HepG2 (cell line): Measurements from ENCODE around the gene CELF2. TPM values are rescaled to one million over a fixed set of nuclear protein-coding genes. Genes with fewer than 3 reads are reported as not detected.

Experiments used
- ATAC-seq: fragments of 200-7000 bp; cut with Tn5 transposase; 3 replicates; pipeline ENCODE4 v1.9.1; 2020; ENCODE audit warnings: mild to moderate bottlenecking, moderate library complexity
- BruUV-seq: library from RNA; stranded (reverse); fragments of 400-500 nt; replicated peaks from 2 replicates; lab custom pipeline; 2021; lab: Mats Ljungman, UMichigan
- CTCF ChIA-PET: fragments of 300-600 bp; formaldehyde crosslinking; extraction: SDS; loops from one replicate; lab custom pipeline; 2021; ENCODE audit warnings: low total read pairs, inconsistent platforms, low intra/inter-chr PET ratio; lab: Yijun Ruan, JAX
- POLR2A ChIA-PET: fragments of 350-600 bp; sonication (Branson Sonifier 250); formaldehyde crosslinking; loops from one replicate; lab custom pipeline; 2020; ENCODE audit warnings: antibody characterized with exemption, inconsistent platforms; lab: Yijun Ruan, JAX
- DNase-seq: peaks from one replicate; pipeline ENCODE4 v3.0.0-alpha.2; 2015; ENCODE audit warnings: low spot score
- FAIRE-seq: peaks from 3 replicates; lab custom pipeline; 2011; peaks lifted over from hg19 to GRCh38; lab: Jason Lieb, UNC
- H2AFZ ChIP-seq: one replicate; pipeline ENCODE4 v1.6.1; 2011; ENCODE audit warnings: low read length, inconsistent platforms
- H3K27ac ChIP-seq: fragments of 300-600 bp; 3 replicates; pipeline ENCODE4 v1.8.0; 2011; ENCODE audit warnings: mixed run types, mild to moderate bottlenecking, mixed read lengths, low read length, inconsistent platforms; ENCODE audit not compliant: insufficient read depth; ENCODE audit errors: extremely low read length
- H3K27me3 ChIP-seq, 2 experiments: fragments of 200-600 bp in 1 of 2; 2 replicates in 1 of 2; 3 replicates in 1 of 2; pipeline versions ENCODE4 v1.6.0 to v1.8.0; 2011; ENCODE audit warnings: low read length in 2 of 2, mild to moderate bottlenecking in 2 of 2, moderate library complexity in 2 of 2, inconsistent platforms in 1 of 2; ENCODE audit not compliant: insufficient read depth in 2 of 2, control insufficient read depth in 1 of 2
- H3K36me3 ChIP-seq, 2 experiments: fragments of 200-600 bp in 1 of 2; replicated peaks in 1 of 2; 2 replicates in 1 of 2; 3 replicates in 1 of 2; pipeline versions ENCODE4 v1.5.1 to v1.8.0; 2011; ENCODE audit warnings: low read length in 2 of 2, inconsistent platforms in 1 of 2; ENCODE audit not compliant: insufficient read depth in 2 of 2, control insufficient read depth in 1 of 2
- H3K4me1 ChIP-seq: 2 replicates; pipeline ENCODE4 v1.5.1; 2012; ENCODE audit warnings: low read length, inconsistent platforms; ENCODE audit not compliant: insufficient read depth
- H3K4me2 ChIP-seq: 2 replicates; pipeline ENCODE4 v1.6.0; 2011; ENCODE audit warnings: low read depth, low read length, inconsistent platforms
- H3K4me3 ChIP-seq, 3 experiments: fragments of 200-600 bp in 1 of 3; sonication (generic), shearing (Covaris generic) in 1 of 3; replicated peaks in 1 of 3; 2 replicates each; pipeline ENCODE4 v1.5.1; 2011 to 2016; ENCODE audit warnings: low read length in 3 of 3, inconsistent platforms in 2 of 3, low read depth in 2 of 3, mild to moderate bottlenecking in 2 of 3, control low read depth in 1 of 3, mixed read lengths in 1 of 3; ENCODE audit not compliant: insufficient read depth in 1 of 3
- H3K79me2 ChIP-seq: one replicate; pipeline ENCODE4 v1.6.1; 2011; ENCODE audit warnings: low read length, inconsistent platforms; ENCODE audit not compliant: insufficient read depth
- H3K9ac ChIP-seq: 2 replicates; pipeline ENCODE4 v1.6.0; 2011; ENCODE audit warnings: mild to moderate bottlenecking, low read depth, low read length, inconsistent platforms; ENCODE audit not compliant: insufficient read depth
- H3K9me3 ChIP-seq: 2 replicates; pipeline ENCODE4 v1.5.1; 2012; ENCODE audit warnings: mild to moderate bottlenecking, low read length
- H4K20me1 ChIP-seq: 2 replicates; pipeline ENCODE4 v1.6.0; 2011; ENCODE audit warnings: inconsistent platforms, mild to moderate bottlenecking, low read length, moderate library complexity; ENCODE audit not compliant: insufficient read depth
- EEA1 ChIP-seq: sonication (generic); formaldehyde crosslinking; IDR thresholded peaks from 2 replicates; pipeline ENCODE4 v1.5.1; 2020; ENCODE audit warnings: mild to moderate bottlenecking, missing genetic modification reagents, borderline replicate concordance
- JUND ChIP-seq: sonication (generic); formaldehyde crosslinking; IDR thresholded peaks from 2 replicates; pipeline ENCODE4 v1.8.0; 2022; ENCODE audit warnings: mild to moderate bottlenecking, missing genetic modification reagents
- PAF1 ChIP-seq: IDR thresholded peaks from 2 replicates; pipeline ENCODE4 v1.6.1; 2016; ENCODE audit warnings: missing genetic modification reagents, missing compliant biosample characterization
- SMAD9 ChIP-seq: sonication (generic); formaldehyde crosslinking; IDR thresholded peaks from 2 replicates; pipeline ENCODE4 v1.5.1; 2020; ENCODE audit warnings: mild to moderate bottlenecking, missing genetic modification reagents
- SNAI1 ChIP-seq: sonication (generic); formaldehyde crosslinking; IDR thresholded peaks from 2 replicates; pipeline ENCODE4 v1.5.0; 2020; ENCODE audit warnings: mild to moderate bottlenecking, missing genetic modification reagents, borderline replicate concordance
- TFE3 ChIP-seq: IDR thresholded peaks from 2 replicates; pipeline ENCODE4 v1.6.1; 2016
- ZFP90 ChIP-seq: sonication (generic); formaldehyde crosslinking; IDR thresholded peaks from 2 replicates; pipeline ENCODE4 v1.8.0; 2022; ENCODE audit warnings: missing genetic modification reagents, mild to moderate bottlenecking, inconsistent platforms, borderline replicate concordance
- ZMAT3 ChIP-seq: sonication (generic); formaldehyde crosslinking; conservative IDR thresholded peaks from 2 replicates; pipeline ENCODE4 v1.7.0; 2021; ENCODE audit warnings: missing genetic modification reagents
- ZNF17 ChIP-seq: sonication (generic); formaldehyde crosslinking; IDR thresholded peaks from 2 replicates; pipeline ENCODE4 v1.5.0; 2020; ENCODE audit warnings: mild to moderate bottlenecking, missing genetic modification reagents
- ZNF275 ChIP-seq: sonication (generic); formaldehyde crosslinking; IDR thresholded peaks from 2 replicates; pipeline ENCODE4 v1.8.0; 2022; ENCODE audit warnings: missing genetic modification reagents, mild to moderate bottlenecking, inconsistent platforms, borderline replicate concordance
- ZNF276 ChIP-seq: sonication (generic); formaldehyde crosslinking; IDR thresholded peaks from 2 replicates; pipeline ENCODE4 v1.4.0; 2020; ENCODE audit warnings: mild to moderate bottlenecking, low read depth, missing genetic modification reagents
- ZNF343 ChIP-seq: sonication (generic); formaldehyde crosslinking; IDR thresholded peaks from 2 replicates; pipeline ENCODE4 v1.4.0; 2020; ENCODE audit warnings: mild to moderate bottlenecking, missing genetic modification reagents
- ZNF350 ChIP-seq: sonication (generic); formaldehyde crosslinking; IDR thresholded peaks from 2 replicates; pipeline ENCODE4 v1.4.0; 2020; ENCODE audit warnings: mild to moderate bottlenecking, low read depth, missing genetic modification reagents, borderline replicate concordance
- ZNF543 ChIP-seq: sonication (generic); formaldehyde crosslinking; IDR thresholded peaks from 2 replicates; pipeline ENCODE4 v1.4.0; 2020; ENCODE audit warnings: mild to moderate bottlenecking, missing genetic modification reagents
- ZSCAN30 ChIP-seq: sonication (generic); formaldehyde crosslinking; IDR thresholded peaks from 2 replicates; pipeline ENCODE4 v1.5.0; 2020; ENCODE audit warnings: mild to moderate bottlenecking, missing genetic modification reagents
- ZXDC ChIP-seq: sonication (generic); formaldehyde crosslinking; IDR thresholded peaks from 2 replicates; pipeline ENCODE4 v1.5.0; 2020; ENCODE audit warnings: mild to moderate bottlenecking, missing genetic modification reagents
- WGBS: methylation state at CpG from one replicate; pipeline ENCODE4 v1.1.6; 2017; ENCODE audit warnings: low lambda C conversion rate; 5-methylcytosine and 5-hydroxymethylcytosine counted together
- in situ Hi-C: cut with HindIII; loops from 2 replicates; pipeline ENCODE4 v1.10.0; 2017; ENCODE audit warnings: low pct_unique_long_range_greater_than_20kb; ENCODE audit not compliant: extremely low pct_ligation_motif_present
- intact Hi-C: fragments of 100-400 bp; cut with micrococcal nuclease; formaldehyde crosslinking; loops from one replicate; pipeline ENCODE4 v1.10.0; 2022; ENCODE audit not compliant: unreplicated experiment
- polyA plus RNA-seq, 8 experiments: library from polyadenylated mRNA; depleted of rRNA in 3 of 8; stranded (reverse) in 7 of 8; unstranded in 1 of 8; fragments of >200 nt; fragmentation: Illumina TruSeq in 4 of 8; extraction: Trizol in 4 of 8; gene quantifications; 2 replicates each; pipeline versions ENCODE4 v1.2.1 to v1.2.3, GENCODE V29; 2011 to 2016; ENCODE audit warnings: low read depth in 4 of 8, missing spikeins in 1 of 8, mixed read lengths in 1 of 8; ENCODE audit not compliant: insufficient read depth in 1 of 8
- total RNA-seq, 5 experiments: library from RNA; depleted of rRNA; stranded (reverse); fragments of >200 nt; fragmentation: Illumina TruSeq; extraction: Trizol; gene quantifications; 2 replicates each; pipeline ENCODE4 v1.2.3, GENCODE V29; 2016; ENCODE audit warnings: low read depth in 1 of 5

The CELF2 gene
- total and polyA plus RNA-seq, 2 of the 13 experiments (the other 11 are each of a cell fraction or from before 2014, with no cell fraction given) = not detected

GRCh38 chr10:11050301-11051287, 32.9 kb downstream of the CELF2 start:
- no peaks in the 10 kb centered on the region for H3K9me3 ChIP-seq
- DNase-seq (no peak), FAIRE-seq (no peak), ATAC-seq (no peak)
- no TSS peak for BruUV-seq
- no peak overlapping the region for H3K9ac ChIP-seq
- no peaks in the 10 kb centered on the region for H3K4me1 ChIP-seq
- ChIA-PET POLR2A (no interaction called here), CTCF (no interaction called here)
- in situ Hi-C loops = no loop called here
- H3K27ac ChIP-seq = no peak overlapping the region
- no peaks in the 10 kb centered on the region; a peak in 2 of 5 replicates for H3K27me3 ChIP-seq
- H3K4me3 ChIP-seq = no peak overlapping the region
- no peak overlapping the region for H2AFZ ChIP-seq
- intact Hi-C loops = no loop called here
- 12% methylated on average over 9 of the region's 10 CpGs for WGBS
- H3K4me2 ChIP-seq = no peak overlapping the region
- no peaks in the 10 kb centered on the region for H4K20me1 ChIP-seq
- no peaks in the 10 kb centered on the region for H3K36me3 ChIP-seq
- H3K79me2 ChIP-seq = no peaks in the 10 kb centered on the region
- TF ChIP-seq EEA1 (CRISPR knock-in tag) (no peak), JUND (CRISPR knock-in tag) (no peak), ZNF343 (CRISPR knock-in tag) (no peak), SMAD9 (CRISPR knock-in tag) (no peak), ZMAT3 (CRISPR knock-in tag) (no peak), ZSCAN30 (CRISPR knock-in tag) (no peak), ZFP90 (CRISPR knock-in tag) (no peak), ZNF350 (CRISPR knock-in tag) (no peak), PAF1 (CRISPR knock-in tag) (no peak), ZNF275 (CRISPR knock-in tag) (no peak), ZNF17 (CRISPR knock-in tag) (no peak), ZNF276 (CRISPR knock-in tag) (no peak), SNAI1 (CRISPR knock-in tag) (no peak), TFE3 (CRISPR knock-in tag) (no peak), ZNF543 (no peak), ZXDC (CRISPR knock-in tag) (no peak)
